Vagina (tissue), 2 donors: ENCODE data around the gene AFAP1. TPM values are rescaled to one million over a fixed set of nuclear protein-coding genes. Genes with fewer than 3 reads are reported as not detected.
A peak's percentile ranks its signal among the peaks of the same experiment; 100 is the strongest.

Experiments used
- DNase-seq, 2 donors: peaks; one replicate each; pipeline ENCODE4 v3.0.0-alpha.2; 2017; ENCODE audit errors: extremely low spot score in 2 of 2
- H3K27ac ChIP-seq: fragments of 200-600 bp; sonication (generic); one replicate; pipeline ENCODE4 v1.5.1; 2019
- H3K27me3 ChIP-seq: fragments of 200-600 bp; sonication (generic); one replicate; pipeline ENCODE4 v1.5.1; 2019
- H3K36me3 ChIP-seq, 2 donors: fragments of 200-600 bp; sonication (generic); one replicate each; pipeline ENCODE4 v1.5.1; 2017 to 2019
- H3K4me1 ChIP-seq: fragments of 200-600 bp; sonication (generic); one replicate; pipeline ENCODE4 v1.5.1; 2019
- H3K4me3 ChIP-seq, 2 donors: fragments of 200-600 bp; sonication (generic); 1 replicate in 1 of 2; 2 replicates in 1 of 2; pipeline ENCODE4 v1.5.1; 2016 to 2019
- H3K9me3 ChIP-seq: fragments of 200-600 bp; sonication (generic); one replicate; pipeline ENCODE4 v1.5.1; 2019
- POLR2A ChIP-seq, 2 donors: fragments of 450-650 bp; IDR thresholded peaks; one replicate each; pipeline ENCODE4 v1.6.1; 2017; ENCODE audit warnings: antibody characterized with exemption in 2 of 2, mild to moderate bottlenecking in 2 of 2, moderate library complexity in 2 of 2
- POLR2AphosphoS5 ChIP-seq, 2 donors: sonication (generic); formaldehyde crosslinking; IDR thresholded peaks; one replicate each; pipeline ENCODE4 v1.9.0; 2017; ENCODE audit warnings: antibody characterized with exemption in 2 of 2, mild to moderate bottlenecking in 2 of 2, low read depth in 1 of 2; ENCODE audit not compliant: insufficient read depth in 1 of 2
- intact Hi-C: fragments of 100-400 bp; cut with DNase I; formaldehyde crosslinking; loops from one replicate; pipeline ENCODE4 v1.15.1; 2023
- total RNA-seq: library from RNA; depleted of rRNA; stranded (reverse); fragments of >200 nt; gene quantifications from one replicate; pipeline ENCODE4 v1.2.3, GENCODE V29; 2016
- TF ChIP-seq, protein P1 (sequence below), 3 experiments: fragments of 450-650 bp in 2 of 3; fragments of 200-600 bp in 1 of 3; sonication (generic) in 1 of 3; IDR thresholded peaks; one replicate each; pipeline ENCODE4 v1.5.1; 2017 to 2019; ENCODE audit warnings: antibody characterized with exemption in 3 of 3, mild to moderate bottlenecking in 2 of 3, moderate library complexity in 2 of 3

AFAP1 gene
- total RNA-seq, 1 donor from 2014 or later = 20.4 TPM

DNA sequence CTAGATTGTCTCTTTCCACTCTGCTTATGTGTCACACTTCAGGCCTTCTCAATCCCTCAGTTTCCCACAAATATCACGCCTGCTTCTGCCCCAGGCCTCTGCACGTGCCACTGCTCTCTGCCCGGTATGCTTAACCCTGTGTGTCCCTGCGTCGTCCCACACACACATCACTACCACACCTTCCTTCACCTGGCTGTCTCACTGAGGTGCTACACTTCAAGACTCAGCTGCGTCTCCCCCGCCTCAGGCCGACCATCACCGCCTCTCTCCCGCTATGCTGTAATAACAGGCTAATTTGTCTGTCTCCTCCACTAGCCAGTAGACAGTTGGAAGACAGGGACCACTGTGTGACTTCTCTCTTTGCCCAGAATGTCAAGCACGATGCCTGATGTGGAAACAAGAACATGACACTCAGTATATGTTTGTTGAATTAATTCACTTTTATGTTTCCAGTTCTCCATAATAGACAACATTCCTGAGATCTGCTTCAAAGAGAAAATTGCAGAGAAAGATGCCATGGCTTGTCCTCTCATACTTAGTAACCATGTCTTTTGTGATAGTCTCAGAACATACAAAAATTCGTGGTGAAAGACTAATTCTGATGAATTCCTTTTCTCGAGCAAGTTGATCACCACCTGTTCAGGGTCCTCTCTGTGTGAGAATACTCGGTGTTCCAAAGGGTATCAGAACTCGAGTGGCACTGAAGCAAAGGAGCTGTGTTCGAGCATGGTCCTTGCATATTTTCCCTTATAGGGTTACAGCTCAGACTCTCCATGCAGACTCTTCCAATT lies 54.2 kb downstream of the AFAP1 start:
- TF ChIP-seq, protein P1, sequence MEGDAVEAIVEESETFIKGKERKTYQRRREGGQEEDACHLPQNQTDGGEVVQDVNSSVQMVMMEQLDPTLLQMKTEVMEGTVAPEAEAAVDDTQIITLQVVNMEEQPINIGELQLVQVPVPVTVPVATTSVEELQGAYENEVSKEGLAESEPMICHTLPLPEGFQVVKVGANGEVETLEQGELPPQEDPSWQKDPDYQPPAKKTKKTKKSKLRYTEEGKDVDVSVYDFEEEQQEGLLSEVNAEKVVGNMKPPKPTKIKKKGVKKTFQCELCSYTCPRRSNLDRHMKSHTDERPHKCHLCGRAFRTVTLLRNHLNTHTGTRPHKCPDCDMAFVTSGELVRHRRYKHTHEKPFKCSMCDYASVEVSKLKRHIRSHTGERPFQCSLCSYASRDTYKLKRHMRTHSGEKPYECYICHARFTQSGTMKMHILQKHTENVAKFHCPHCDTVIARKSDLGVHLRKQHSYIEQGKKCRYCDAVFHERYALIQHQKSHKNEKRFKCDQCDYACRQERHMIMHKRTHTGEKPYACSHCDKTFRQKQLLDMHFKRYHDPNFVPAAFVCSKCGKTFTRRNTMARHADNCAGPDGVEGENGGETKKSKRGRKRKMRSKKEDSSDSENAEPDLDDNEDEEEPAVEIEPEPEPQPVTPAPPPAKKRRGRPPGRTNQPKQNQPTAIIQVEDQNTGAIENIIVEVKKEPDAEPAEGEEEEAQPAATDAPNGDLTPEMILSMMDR (IDR thresholded peaks at IDR 0.05) = no peak
- no peak for TF ChIP-seq POLR2AphosphoS5 (IDR thresholded peaks at IDR 0.05; ENCODE audit: insufficient read depth in 1 of 2, low read depth in 1 of 2)
- no peak for TF ChIP-seq POLR2A (IDR thresholded peaks at IDR 0.05)
- H3K27me3 ChIP-seq = no peaks in the 10 kb centered on the region
- DNase-seq = no peak
- H3K4me3 ChIP-seq = no peak overlapping the region
- no peaks in the 10 kb centered on the region for H3K9me3 ChIP-seq
- intact Hi-C loops = no loop called here
- no peaks in the 10 kb centered on the region for H3K36me3 ChIP-seq
- peaks cover 31% of the 10 kb centered on the region for H3K4me1 ChIP-seq
- H3K27ac ChIP-seq = peak overlapping the region; percentile 36

DNA sequence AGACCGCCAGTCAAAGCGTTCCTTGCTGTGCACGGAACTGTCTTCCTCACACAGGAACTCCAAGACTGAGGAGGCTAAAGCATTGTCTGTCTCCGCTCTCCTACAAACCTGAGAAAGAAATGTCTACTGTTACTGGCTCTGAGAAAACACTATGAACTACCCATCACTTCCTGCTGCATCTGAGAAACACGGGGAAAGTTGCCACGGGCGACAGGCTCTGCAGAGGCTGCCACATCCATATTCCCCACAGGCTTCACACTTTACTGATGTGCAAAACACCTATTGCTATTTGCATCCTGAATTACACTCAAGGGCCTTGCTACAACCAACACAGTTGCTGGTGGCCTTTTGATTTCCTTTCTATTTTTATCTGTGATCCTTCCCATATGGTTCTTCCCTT lies 59.0 kb downstream of the AFAP1 start:
- no peak overlapping the region for H3K4me3 ChIP-seq
- DNase-seq = no peak
- H3K27ac ChIP-seq = no peak overlapping the region
- no peak for TF ChIP-seq POLR2A (IDR thresholded peaks at IDR 0.05)
- TF ChIP-seq, protein P1 (IDR thresholded peaks at IDR 0.05) = no peak
- no peak for TF ChIP-seq POLR2AphosphoS5 (IDR thresholded peaks at IDR 0.05; ENCODE audit: insufficient read depth in 1 of 2, low read depth in 1 of 2)
- H3K36me3 ChIP-seq = no peaks in the 10 kb centered on the region
- no peaks in the 10 kb centered on the region for H3K9me3 ChIP-seq
- peaks cover 30% of the 10 kb centered on the region for H3K4me1 ChIP-seq
- H3K27me3 ChIP-seq = no peaks in the 10 kb centered on the region
- intact Hi-C loops = no loop called here

DNA sequence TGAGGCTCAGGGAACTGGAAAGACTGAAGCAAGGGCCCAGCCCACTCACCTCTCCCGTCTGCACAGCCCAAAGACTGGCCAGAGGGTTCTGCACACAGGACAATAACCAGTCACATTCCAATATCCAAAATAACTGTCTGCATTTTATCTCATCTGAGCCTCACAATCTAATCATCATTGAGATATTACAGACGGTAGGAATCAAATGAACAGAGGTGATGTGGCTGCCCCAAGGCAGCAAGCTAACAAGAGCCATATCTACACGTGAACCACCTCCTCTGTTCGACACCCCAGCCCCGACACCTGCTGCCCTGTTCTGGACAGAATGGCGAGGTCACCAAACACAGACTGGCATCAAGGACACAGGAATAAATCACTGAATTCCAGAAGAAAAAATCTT lies 60.5 kb downstream of the AFAP1 start:
- intact Hi-C loops = loop anchor here (2.0 kb wide), 1 partner anchor 56 kb away; no protein-coding TSS in a partner anchor
- H3K4me1 ChIP-seq = peaks cover 28% of the 10 kb centered on the region

DNA sequence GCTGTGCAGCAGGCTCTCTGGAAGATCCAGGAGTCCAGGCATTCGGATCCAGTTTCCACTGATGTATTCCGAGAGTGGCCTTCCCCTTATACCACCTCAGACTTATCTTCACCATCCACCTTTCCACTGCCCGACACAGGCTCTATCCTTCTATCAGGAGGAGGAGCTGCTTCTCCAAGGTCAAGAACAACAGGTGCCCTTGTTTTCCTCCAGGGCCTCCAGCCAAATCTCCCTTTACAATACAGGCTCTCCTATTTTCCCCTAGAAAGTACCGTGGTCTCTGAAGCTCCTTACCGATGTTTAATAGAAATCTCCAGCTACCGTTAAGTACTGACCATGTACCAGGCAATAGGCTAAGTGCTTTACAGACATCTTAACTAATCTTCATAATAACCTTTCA lies 61.3 kb downstream of the AFAP1 start:
- no peaks in the 10 kb centered on the region for H3K9me3 ChIP-seq
- peaks cover 28% of the 10 kb centered on the region for H3K4me1 ChIP-seq
- no peaks in the 10 kb centered on the region for H3K27me3 ChIP-seq
- H3K4me3 ChIP-seq = no peak overlapping the region
- intact Hi-C loops = loop anchor here (2.0 kb wide), 1 partner anchor 56 kb away; no protein-coding TSS in a partner anchor
- H3K27ac ChIP-seq = no peak overlapping the region
- H3K36me3 ChIP-seq = no peaks in the 10 kb centered on the region
- no peak for DNase-seq
- TF ChIP-seq, protein P1 (IDR thresholded peaks at IDR 0.05) = no peak
- TF ChIP-seq POLR2A (IDR thresholded peaks at IDR 0.05) (no peak), POLR2AphosphoS5 (IDR thresholded peaks at IDR 0.05; ENCODE audit: insufficient read depth in 1 of 2, low read depth in 1 of 2) (no peak)

More for the DNA sequence above, 60.5 kb downstream of the AFAP1 start:
- DNase-seq = no peak
- Histone ChIP-seq H3K27me3 (no peaks in the 10 kb centered on the region), H3K9me3 (no peaks in the 10 kb centered on the region), H3K36me3 (no peaks in the 10 kb centered on the region), H3K4me3 (no peak overlapping the region), H3K27ac (no peak overlapping the region)
- TF ChIP-seq POLR2AphosphoS5 (IDR thresholded peaks at IDR 0.05; ENCODE audit: insufficient read depth in 1 of 2, low read depth in 1 of 2) = no peak
- TF ChIP-seq POLR2A (IDR thresholded peaks at IDR 0.05) = no peak
- TF ChIP-seq, protein P1 (IDR thresholded peaks at IDR 0.05) = no peak

DNA sequence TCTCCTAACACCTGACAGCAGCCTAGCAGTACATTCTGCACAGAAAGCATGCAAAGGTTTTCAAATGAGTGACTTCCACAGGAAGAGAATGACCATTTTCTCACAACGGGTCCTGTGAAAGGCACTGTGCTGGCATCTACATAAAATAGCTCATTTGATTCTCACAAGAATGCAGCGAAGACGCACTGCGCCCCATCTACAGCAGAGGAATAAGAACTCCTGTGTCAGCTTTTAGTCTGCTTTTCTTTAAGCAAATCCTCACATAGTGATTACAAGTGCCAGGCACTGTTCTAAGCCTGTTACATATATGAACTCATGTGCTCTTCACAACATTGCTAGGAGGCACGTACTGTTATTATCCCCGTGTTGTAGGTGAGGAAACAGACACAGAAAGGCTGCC lies 62.5 kb downstream of the AFAP1 start:
- H3K4me3 ChIP-seq = no peak overlapping the region
- intact Hi-C loops = no loop called here

More for the DNA sequence above, 62.5 kb downstream of the AFAP1 start:
- no peak for DNase-seq
- Histone ChIP-seq H3K9me3 (no peaks in the 10 kb centered on the region), H3K36me3 (no peaks in the 10 kb centered on the region), H3K27ac (no peak overlapping the region), H3K27me3 (no peaks in the 10 kb centered on the region), H3K4me1 (peaks cover 36% of the 10 kb centered on the region)
- TF ChIP-seq POLR2AphosphoS5 (IDR thresholded peaks at IDR 0.05; ENCODE audit: insufficient read depth in 1 of 2, low read depth in 1 of 2) (no peak), POLR2A (IDR thresholded peaks at IDR 0.05) (no peak)
- TF ChIP-seq, protein P1 (IDR thresholded peaks at IDR 0.05) = no peak
